ENCODE results near the gene ARHGEF26.
A peak's percentile ranks its signal among the peaks of the same experiment; 100 is the strongest.

Gene ARHGEF26

DNA sequence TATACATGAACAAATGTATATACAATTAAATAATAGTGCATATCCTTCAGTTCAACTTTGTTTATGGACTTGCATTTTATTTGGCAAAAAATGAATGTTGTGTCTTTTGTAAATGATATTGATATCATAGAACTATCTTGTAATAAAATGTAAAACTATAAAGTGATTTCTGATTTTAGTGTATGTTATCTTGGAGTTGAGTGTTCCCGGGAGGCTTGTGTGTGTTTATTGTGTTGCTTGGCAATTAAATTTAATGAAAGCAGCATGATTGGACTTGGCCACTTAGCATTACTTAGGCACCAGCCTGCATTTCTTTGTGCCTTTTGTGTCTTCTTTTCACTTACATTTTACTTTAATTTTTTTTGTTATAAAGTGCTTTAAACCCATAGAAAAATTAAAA, 10.6 kb downstream of the ARHGEF26 start:
- Histone ChIP-seq H3K27ac (ENCODE audit: low read depth, low read length) (no peak overlapping the region), H3K27me3 (ENCODE audit: control insufficient read depth in 1 of 2, insufficient read depth in 2 of 2, low read length in 2 of 2) (no peaks in the 10 kb centered on the region), H3K4me3 (ENCODE audit: low read depth in 1 of 2, low read length in 2 of 2) (no peak overlapping the region), H3K36me3 (ENCODE audit: control insufficient read depth in 1 of 2, insufficient read depth in 2 of 2, low read length in 2 of 2) (peaks cover 3 to 5% of the 10 kb centered on the region in 2 donors), H3K9ac (ENCODE audit: low read depth in 1 of 2, low read length in 2 of 2) (no peak overlapping the region), H3K4me1 (ENCODE audit: control insufficient read depth in 1 of 2, insufficient read depth in 2 of 2, low read length in 2 of 2) (peaks cover 19 to 47% of the 10 kb centered on the region in 2 donors), H3K9me3 (ENCODE audit: control insufficient read depth in 1 of 2, low read length in 2 of 2) (no peaks in the 10 kb centered on the region)

DNA sequence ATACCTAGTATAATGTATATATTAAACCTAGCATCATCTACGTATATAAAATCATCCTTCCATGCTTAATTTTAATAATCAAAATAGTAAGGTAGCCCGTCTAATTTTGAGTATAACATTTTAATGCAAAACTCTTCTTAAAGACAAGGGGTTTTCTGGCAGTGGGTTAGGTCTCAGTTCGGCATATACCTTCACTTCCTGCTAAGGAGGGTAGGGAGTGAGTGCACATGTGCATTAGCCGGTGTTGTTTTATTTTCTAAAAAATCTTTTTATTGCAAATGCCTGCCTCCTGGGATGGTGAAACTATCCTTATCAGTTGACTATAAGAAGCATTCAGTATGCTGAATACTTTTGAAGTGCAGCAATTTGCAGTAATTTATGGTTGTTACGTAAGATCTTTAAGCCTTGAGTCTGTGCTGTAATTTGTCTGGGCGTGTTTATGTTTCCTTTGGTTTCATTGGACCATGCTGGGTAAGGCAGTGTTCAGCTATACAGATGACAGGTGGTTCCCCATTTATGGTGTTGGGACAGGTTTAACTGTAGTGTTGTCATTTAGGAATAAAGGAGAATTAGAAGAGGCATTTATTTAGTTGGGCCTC, 11.7 kb downstream of the ARHGEF26 start:
- no peak overlapping the region for H3K9ac ChIP-seq (ENCODE audit: low read depth in 1 of 2, low read length in 2 of 2)
- no peaks in the 10 kb centered on the region for H3K27me3 ChIP-seq (ENCODE audit: control insufficient read depth in 1 of 2, insufficient read depth in 2 of 2, low read length in 2 of 2)

DNA sequence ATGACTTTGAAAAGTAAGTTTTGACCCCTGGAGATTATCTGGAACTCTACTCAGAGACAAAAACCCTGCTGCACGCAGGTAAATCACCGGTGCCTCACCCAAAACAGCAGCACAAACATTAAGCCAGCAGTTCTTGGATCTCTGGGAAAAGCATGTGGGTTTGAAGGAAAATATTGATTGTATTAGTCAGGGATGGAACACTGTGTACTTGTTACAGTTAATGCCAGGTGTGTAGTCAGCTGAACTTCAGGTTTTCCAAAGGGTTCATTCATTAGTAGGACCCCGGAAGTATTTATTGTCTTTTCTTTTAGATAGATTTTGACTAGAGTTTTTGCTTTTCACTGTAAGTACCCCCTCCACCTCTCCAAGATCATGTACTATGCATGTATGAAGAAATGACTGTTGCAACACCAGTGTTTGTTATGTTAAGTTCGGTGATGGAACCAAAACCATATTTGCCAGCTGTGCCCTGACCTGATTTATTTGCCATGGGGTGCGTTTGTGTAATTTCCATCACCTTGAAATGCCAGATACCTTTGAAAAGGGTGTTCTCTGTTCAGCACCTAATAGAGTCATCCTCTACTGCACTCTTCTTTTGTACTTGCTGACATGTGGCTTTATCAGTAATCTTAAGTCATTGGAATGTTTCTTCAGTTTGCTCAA, 14.5 kb downstream of the ARHGEF26 start:
- no peaks in the 10 kb centered on the region for H3K27me3 ChIP-seq (ENCODE audit: control insufficient read depth in 1 of 2, insufficient read depth in 2 of 2, low read length in 2 of 2)
- no peak overlapping the region for H3K9ac ChIP-seq (ENCODE audit: low read depth in 1 of 2, low read length in 2 of 2)
- no peaks in the 10 kb centered on the region for H3K36me3 ChIP-seq (ENCODE audit: control insufficient read depth in 1 of 2, insufficient read depth in 2 of 2, low read length in 2 of 2)
- H3K4me3 ChIP-seq (ENCODE audit: low read depth in 1 of 2, low read length in 2 of 2): no peak overlapping the region
- no peak overlapping the region for H3K27ac ChIP-seq (ENCODE audit: low read depth, low read length)
- peaks cover 11 to 42% of the 10 kb centered on the region in 2 donors for H3K4me1 ChIP-seq (ENCODE audit: control insufficient read depth in 1 of 2, insufficient read depth in 2 of 2, low read length in 2 of 2)
- H3K9me3 ChIP-seq (ENCODE audit: control insufficient read depth in 1 of 2, low read length in 2 of 2): no peaks in the 10 kb centered on the region

More for the DNA sequence above, 11.7 kb downstream of the ARHGEF26 start:
- Histone ChIP-seq H3K9me3 (ENCODE audit: control insufficient read depth in 1 of 2, low read length in 2 of 2) (no peaks in the 10 kb centered on the region), H3K27ac (ENCODE audit: low read depth, low read length) (no peak overlapping the region), H3K4me3 (ENCODE audit: low read depth in 1 of 2, low read length in 2 of 2) (peak overlapping the region; percentile 34 to 42), H3K4me1 (ENCODE audit: control insufficient read depth in 1 of 2, insufficient read depth in 2 of 2, low read length in 2 of 2) (peaks cover 19 to 53% of the 10 kb centered on the region in 2 donors), H3K36me3 (ENCODE audit: control insufficient read depth in 1 of 2, insufficient read depth in 2 of 2, low read length in 2 of 2) (peaks cover 3 to 5% of the 10 kb centered on the region in 2 donors)

DNA sequence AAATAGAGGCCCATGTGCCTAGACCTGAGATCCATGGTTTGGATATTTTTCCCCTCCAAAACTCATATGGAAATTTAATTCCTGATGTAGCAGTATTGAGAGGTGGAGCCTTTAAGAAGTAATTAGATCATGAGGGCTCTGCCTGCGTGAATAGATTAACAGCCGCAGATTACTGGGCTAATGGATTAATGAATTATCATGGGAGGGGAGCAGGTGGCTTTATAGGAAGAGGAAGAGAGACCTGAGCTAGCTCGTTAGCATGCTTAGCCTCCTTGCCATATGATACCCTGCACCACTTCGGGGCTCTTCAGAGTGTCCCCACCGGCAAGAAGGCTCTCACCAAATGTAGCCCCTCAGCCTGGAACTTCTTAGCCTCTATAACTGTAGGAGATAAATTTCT, 15.8 kb downstream of the ARHGEF26 start:
- Histone ChIP-seq H3K27ac (ENCODE audit: low read depth, low read length) (no peak overlapping the region), H3K4me1 (ENCODE audit: control insufficient read depth in 1 of 2, insufficient read depth in 2 of 2, low read length in 2 of 2) (peaks cover 4 to 37% of the 10 kb centered on the region in 2 donors), H3K36me3 (ENCODE audit: control insufficient read depth in 1 of 2, insufficient read depth in 2 of 2, low read length in 2 of 2) (no peaks in the 10 kb centered on the region), H3K9me3 (ENCODE audit: control insufficient read depth in 1 of 2, low read length in 2 of 2) (no peaks in the 10 kb centered on the region), H3K4me3 (ENCODE audit: low read depth in 1 of 2, low read length in 2 of 2) (no peak overlapping the region), H3K27me3 (ENCODE audit: control insufficient read depth in 1 of 2, insufficient read depth in 2 of 2, low read length in 2 of 2) (no peaks in the 10 kb centered on the region), H3K9ac (ENCODE audit: low read depth in 1 of 2, low read length in 2 of 2) (no peak overlapping the region)

DNA sequence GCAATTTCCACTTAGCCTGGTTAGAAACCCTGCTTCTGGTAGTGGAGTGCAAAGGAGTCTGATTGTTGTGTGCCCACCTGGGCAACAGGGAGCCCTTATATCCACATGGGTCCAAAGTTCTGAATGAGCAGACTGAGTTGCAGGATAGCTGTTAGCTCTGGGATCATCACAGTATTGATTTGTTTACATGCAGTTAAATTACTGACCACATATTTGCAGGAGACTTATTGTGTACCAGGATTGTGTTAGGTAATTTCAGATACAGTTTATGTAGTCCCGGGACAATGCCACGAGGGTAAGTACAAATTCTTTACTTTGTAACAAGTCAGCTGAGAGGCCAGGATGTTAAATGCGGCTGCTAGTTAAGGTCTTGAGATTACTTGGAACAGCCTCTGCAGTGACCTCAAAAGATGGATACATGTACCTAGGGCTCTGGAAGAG, 18.8 kb downstream of the ARHGEF26 start:
- Histone ChIP-seq H3K27ac (ENCODE audit: low read depth, low read length) (no peak overlapping the region), H3K27me3 (ENCODE audit: control insufficient read depth in 1 of 2, insufficient read depth in 2 of 2, low read length in 2 of 2) (no peaks in the 10 kb centered on the region), H3K4me3 (ENCODE audit: low read depth in 1 of 2, low read length in 2 of 2) (no peak overlapping the region), H3K9me3 (ENCODE audit: control insufficient read depth in 1 of 2, low read length in 2 of 2) (no peaks in the 10 kb centered on the region), H3K4me1 (ENCODE audit: control insufficient read depth in 1 of 2, insufficient read depth in 2 of 2, low read length in 2 of 2) (peaks cover 0 to 28% of the 10 kb centered on the region in 2 donors), H3K36me3 (ENCODE audit: control insufficient read depth in 1 of 2, insufficient read depth in 2 of 2, low read length in 2 of 2) (peaks cover 0 to 3% of the 10 kb centered on the region in 2 donors), H3K9ac (ENCODE audit: low read depth in 1 of 2, low read length in 2 of 2) (no peak overlapping the region)

GRCh38 chr3:154142608-154143007, 21.4 kb downstream of the ARHGEF26 start:
- H3K27ac ChIP-seq (ENCODE audit: low read depth, low read length): no peak overlapping the region
- peaks cover 0 to 3% of the 10 kb centered on the region in 2 donors for H3K36me3 ChIP-seq (ENCODE audit: control insufficient read depth in 1 of 2, insufficient read depth in 2 of 2, low read length in 2 of 2)
- H3K4me3 ChIP-seq (ENCODE audit: low read depth in 1 of 2, low read length in 2 of 2): no peak overlapping the region
- H3K4me1 ChIP-seq (ENCODE audit: control insufficient read depth in 1 of 2, insufficient read depth in 2 of 2, low read length in 2 of 2): peaks cover 0 to 7% of the 10 kb centered on the region in 2 donors
- H3K9ac ChIP-seq (ENCODE audit: low read depth in 1 of 2, low read length in 2 of 2): no peak overlapping the region
- no peaks in the 10 kb centered on the region for H3K27me3 ChIP-seq (ENCODE audit: control insufficient read depth in 1 of 2, insufficient read depth in 2 of 2, low read length in 2 of 2)
- H3K9me3 ChIP-seq (ENCODE audit: control insufficient read depth in 1 of 2, low read length in 2 of 2): no peaks in the 10 kb centered on the region

- H3K4me1 ChIP-seq (ENCODE audit: control insufficient read depth in 1 of 2, insufficient read depth in 2 of 2, low read length in 2 of 2): peaks cover 0 to 7% of the 10 kb centered on the region in 2 donors
- H3K9me3 ChIP-seq (ENCODE audit: control insufficient read depth in 1 of 2, low read length in 2 of 2): no peaks in the 10 kb centered on the region
- H3K9ac ChIP-seq (ENCODE audit: low read depth in 1 of 2, low read length in 2 of 2): no peak overlapping the region
- no peak overlapping the region for H3K4me3 ChIP-seq (ENCODE audit: low read depth in 1 of 2, low read length in 2 of 2)
- H3K27ac ChIP-seq (ENCODE audit: low read depth, low read length): no peak overlapping the region
- H3K27me3 ChIP-seq (ENCODE audit: control insufficient read depth in 1 of 2, insufficient read depth in 2 of 2, low read length in 2 of 2): no peaks in the 10 kb centered on the region
- H3K36me3 ChIP-seq (ENCODE audit: control insufficient read depth in 1 of 2, insufficient read depth in 2 of 2, low read length in 2 of 2): peaks cover 0 to 3% of the 10 kb centered on the region in 2 donors
These were observed 22.7 kb downstream of the ARHGEF26 start for GRCh38 chr3:154143873-154144272.

DNA sequence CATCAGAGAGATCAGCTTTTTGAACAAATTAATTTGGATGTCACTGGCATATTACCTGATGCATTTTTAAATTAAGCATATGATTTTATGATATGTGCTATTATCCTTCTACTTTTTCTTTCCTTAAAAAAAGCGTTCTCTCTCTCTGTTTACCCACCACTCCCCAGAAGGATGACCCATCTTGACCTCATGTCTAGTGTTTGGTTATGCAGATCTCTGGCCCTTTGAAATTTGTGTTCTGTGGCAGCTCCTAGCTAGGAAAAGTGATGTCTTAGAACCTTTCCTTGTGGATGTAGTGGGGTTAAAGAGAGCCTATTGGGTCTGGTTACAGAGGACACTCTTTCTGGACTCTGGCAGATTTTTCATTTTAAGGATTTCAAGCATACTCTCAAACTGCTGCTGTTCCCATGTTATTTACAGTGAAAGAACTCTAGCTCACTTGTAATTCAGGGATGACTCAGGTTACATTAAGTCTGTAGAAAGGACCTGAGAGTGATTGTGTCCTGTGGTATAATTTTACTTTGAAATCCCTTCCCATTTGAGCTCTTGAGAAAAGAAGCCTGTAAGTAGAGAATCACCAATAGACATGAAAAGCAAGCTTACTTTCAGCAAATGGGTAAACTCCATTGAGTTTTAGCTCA, 23.8 kb downstream of the ARHGEF26 start:
- H3K27ac ChIP-seq (ENCODE audit: low read depth, low read length): no peak overlapping the region
- no peaks in the 10 kb centered on the region for H3K27me3 ChIP-seq (ENCODE audit: control insufficient read depth in 1 of 2, insufficient read depth in 2 of 2, low read length in 2 of 2)
- no peaks in the 10 kb centered on the region for H3K9me3 ChIP-seq (ENCODE audit: control insufficient read depth in 1 of 2, low read length in 2 of 2)
- no peak overlapping the region for H3K4me3 ChIP-seq (ENCODE audit: low read depth in 1 of 2, low read length in 2 of 2)
- H3K9ac ChIP-seq (ENCODE audit: low read depth in 1 of 2, low read length in 2 of 2): no peak overlapping the region
- peaks cover 0 to 6% of the 10 kb centered on the region in 2 donors for H3K36me3 ChIP-seq (ENCODE audit: control insufficient read depth in 1 of 2, insufficient read depth in 2 of 2, low read length in 2 of 2)
- H3K4me1 ChIP-seq (ENCODE audit: control insufficient read depth in 1 of 2, insufficient read depth in 2 of 2, low read length in 2 of 2): peaks cover 0 to 5% of the 10 kb centered on the region in 2 donors

- H3K4me1 ChIP-seq (ENCODE audit: control insufficient read depth in 1 of 2, insufficient read depth in 2 of 2, low read length in 2 of 2): no peaks in the 10 kb centered on the region
- no peak overlapping the region for H3K9ac ChIP-seq (ENCODE audit: low read depth in 1 of 2, low read length in 2 of 2)
- H3K9me3 ChIP-seq (ENCODE audit: control insufficient read depth in 1 of 2, low read length in 2 of 2): no peaks in the 10 kb centered on the region
- no peak overlapping the region for H3K4me3 ChIP-seq (ENCODE audit: low read depth in 1 of 2, low read length in 2 of 2)
- no peak overlapping the region for H3K27ac ChIP-seq (ENCODE audit: low read depth, low read length)
- peaks cover 0 to 3% of the 10 kb centered on the region in 2 donors for H3K36me3 ChIP-seq (ENCODE audit: control insufficient read depth in 1 of 2, insufficient read depth in 2 of 2, low read length in 2 of 2)
- H3K27me3 ChIP-seq (ENCODE audit: control insufficient read depth in 1 of 2, insufficient read depth in 2 of 2, low read length in 2 of 2): no peaks in the 10 kb centered on the region
These were observed 27.4 kb downstream of the ARHGEF26 start for GRCh38 chr3:154148541-154148940.

DNA sequence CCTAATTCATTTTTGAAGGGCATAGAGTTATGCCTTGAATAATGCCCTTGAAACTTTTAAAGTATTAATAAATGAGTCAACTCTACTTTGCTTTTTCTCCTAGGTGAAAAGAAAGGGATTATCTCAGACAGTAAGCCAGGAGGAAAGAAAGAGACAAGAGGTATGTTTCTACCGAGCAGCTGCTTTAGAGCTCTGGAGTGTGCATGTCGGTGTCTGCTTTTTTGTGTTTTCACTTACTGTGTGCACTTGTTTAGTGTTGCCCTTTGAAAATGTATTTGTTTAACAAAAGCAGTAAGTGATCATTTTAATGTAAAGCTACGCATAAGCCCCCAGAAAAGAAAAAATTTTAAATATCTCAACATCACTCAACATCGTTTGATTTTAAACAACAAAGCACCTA, 28.1 kb downstream of the ARHGEF26 start:
- Histone ChIP-seq H3K4me3 (ENCODE audit: low read depth in 1 of 2, low read length in 2 of 2) (no peak overlapping the region), H3K9me3 (ENCODE audit: control insufficient read depth in 1 of 2, low read length in 2 of 2) (no peaks in the 10 kb centered on the region), H3K27me3 (ENCODE audit: control insufficient read depth in 1 of 2, insufficient read depth in 2 of 2, low read length in 2 of 2) (no peaks in the 10 kb centered on the region)

More for the DNA sequence above, 28.1 kb downstream of the ARHGEF26 start:
- Histone ChIP-seq H3K9ac (ENCODE audit: low read depth in 1 of 2, low read length in 2 of 2) (no peak overlapping the region), H3K27ac (ENCODE audit: low read depth, low read length) (no peak overlapping the region), H3K36me3 (ENCODE audit: control insufficient read depth in 1 of 2, insufficient read depth in 2 of 2, low read length in 2 of 2) (peaks cover 0 to 3% of the 10 kb centered on the region in 2 donors), H3K4me1 (ENCODE audit: control insufficient read depth in 1 of 2, insufficient read depth in 2 of 2, low read length in 2 of 2) (no peaks in the 10 kb centered on the region)
